Measurements from ENCODE around the gene KCNG4. TPM values are rescaled to one million over a fixed set of nuclear protein-coding genes. Genes with fewer than 3 reads are reported as not detected.

The KCNG4 gene
- total RNA-seq, 1 experiment from 2014 or later: not detected

GRCh38 chr16:84241778-84242177 lies 2.0 kb upstream of the KCNG4 start:
- Histone ChIP-seq H2BK12ac (ENCODE audit: insufficient read length, low read depth, low read length) (no peak overlapping the region), H2AFZ (ENCODE audit: low read length) (no peak overlapping the region), H3K14ac (ENCODE audit: insufficient read depth, low read length) (no peak overlapping the region), H4K8ac (replicated peaks; ENCODE audit: insufficient read length, low read depth, low read length) (no peak overlapping the region), H2AK5ac (ENCODE audit: insufficient read length, low read length) (no peak overlapping the region), H3K79me1 (ENCODE audit: insufficient read depth, low read depth, low read length, poor library complexity, severe bottlenecking) (no peaks in the 10 kb centered on the region), H3K23ac (ENCODE audit: insufficient read length, low read depth, low read length) (no peak overlapping the region), H3K4me1 (ENCODE audit: insufficient read depth, low read length) (no peaks in the 10 kb centered on the region), H3K27ac (ENCODE audit: insufficient read length, low read depth, low read length) (no peak overlapping the region), H3K27me3 (ENCODE audit: insufficient read depth, low read length) (no peaks in the 10 kb centered on the region), H3K4me2 (ENCODE audit: insufficient read depth, insufficient read length, low read length) (no peak overlapping the region), H2BK5ac (ENCODE audit: insufficient read length, low read length) (no peak overlapping the region), H3K4ac (ENCODE audit: low read depth, low read length) (no peak overlapping the region), H3K79me2 (ENCODE audit: insufficient read depth, low read length) (no peaks in the 10 kb centered on the region), H3K9me3 (ENCODE audit: control insufficient read depth, low read depth, low read length) (no peaks in the 10 kb centered on the region), H4K91ac (ENCODE audit: insufficient read length, low read depth, low read length) (no peak overlapping the region), H2BK120ac (ENCODE audit: low read depth, low read length, poor library complexity, severe bottlenecking) (no peak overlapping the region), H2BK15ac (ENCODE audit: low read depth, low read length) (no peak overlapping the region), H4K5ac (ENCODE audit: insufficient read length, low read depth, low read length) (no peak overlapping the region), H2BK20ac (ENCODE audit: low read depth, low read length, poor library complexity, severe bottlenecking) (no peak overlapping the region), H3T11ph (ENCODE audit: low read length) (no peak overlapping the region), H3K18ac (ENCODE audit: insufficient read length, low read depth, low read length) (no peak overlapping the region), H3K23me2 (ENCODE audit: insufficient read length, low read depth, low read length, poor library complexity, severe bottlenecking) (no peaks in the 10 kb centered on the region), H4K20me1 (ENCODE audit: control insufficient read depth, insufficient read depth, insufficient read length) (no peaks in the 10 kb centered on the region), H3K56ac (ENCODE audit: insufficient read length, low read depth, low read length) (no peak overlapping the region), H3K9ac (ENCODE audit: extremely low read depth, insufficient read length, low read length) (no peak overlapping the region)
- H3K4me3 Mint-ChIP-seq: no peak overlapping the region
- peaks cover 10% of the 10 kb centered on the region for H3K27me3 Mint-ChIP-seq (ENCODE audit: low read depth)
- no peak overlapping the region for H3K27ac Mint-ChIP-seq
- no CpG with 5 or more reads among the region's 1 CpG for WGBS (ENCODE audit: extremely low coverage, insufficient read length, low lambda C conversion rate)
- H3K4me1 Mint-ChIP-seq: peaks cover 2 to 11% of the 10 kb centered on the region in 2 experiments; a peak in 2 of 4 replicates
- H3K9me3 Mint-ChIP-seq: peaks cover 0 to 4% of the 10 kb centered on the region in 2 experiments; a peak in 3 of 5 replicates
- TF ChIP-seq CTCF (conservative IDR thresholded peaks at IDR 0.05): no peak
- no peaks in the 10 kb centered on the region for H3K36me3 Mint-ChIP-seq (ENCODE audit: insufficient read depth in 1 of 3, low read depth in 3 of 3)
- no peak for DNase-seq
